Astrocyte of the spinal cord (primary cell): ENCODE measurements around the gene PCCA.

Source experiments
- DNase-seq: peaks from one replicate; pipeline ENCODE4 v3.0.0; 2011; ENCODE audit warnings: low read depth, low spot score
- H3K4me3 ChIP-seq: 2 replicates; pipeline ENCODE4 v1.5.1; 2011; ENCODE audit warnings: low read depth, mild to moderate bottlenecking, low read length, moderate library complexity
- in situ Hi-C: cut with HindIII; loops from 2 replicates; pipeline ENCODE4 v1.10.0; 2017; ENCODE audit warnings: low sequenced_read_pairs
- TF ChIP-seq, protein P1 (sequence below): IDR thresholded peaks from 2 replicates; pipeline ENCODE4 v1.5.1; 2012; ENCODE audit warnings: low read depth, mild to moderate bottlenecking, low read length, inconsistent platforms

Gene PCCA

DNA sequence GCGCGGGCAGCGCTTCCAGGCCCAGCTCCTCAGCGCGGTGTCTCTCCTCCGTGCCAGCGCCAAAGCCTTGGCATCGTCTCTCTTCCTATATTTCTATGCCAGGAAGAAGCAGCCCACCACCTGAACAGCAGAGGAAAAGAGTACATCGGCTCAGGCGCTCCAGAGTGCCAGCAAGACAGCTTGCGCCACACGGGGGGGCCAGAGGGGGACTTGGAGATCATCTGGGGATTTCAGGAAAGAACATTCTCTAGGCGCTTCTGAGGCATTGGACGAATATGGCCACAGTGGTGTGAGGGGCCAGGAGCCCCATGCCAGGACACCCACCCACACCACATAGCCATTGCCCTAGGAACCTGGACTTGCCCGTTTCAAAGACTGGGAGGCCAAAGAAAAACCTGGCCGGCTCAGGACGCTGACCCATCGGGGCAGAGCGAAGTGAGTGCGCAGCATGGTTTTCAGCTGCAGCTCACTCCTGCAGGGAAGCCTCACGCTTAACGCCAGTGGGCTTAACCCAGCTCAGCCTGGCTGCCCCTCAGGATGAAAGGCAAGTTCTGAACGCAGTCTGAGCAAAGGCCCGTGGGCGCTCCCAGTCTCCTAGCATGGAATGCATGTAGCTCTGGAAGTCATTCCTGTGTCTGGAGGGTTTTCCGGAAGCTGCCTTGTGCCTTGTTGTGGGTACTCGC is 437.6 kb downstream of the PCCA start:
- in situ Hi-C loops, result no loop called here
- H3K4me3 ChIP-seq, result no peak overlapping the region
- no peak for DNase-seq
- TF ChIP-seq, protein P1, sequence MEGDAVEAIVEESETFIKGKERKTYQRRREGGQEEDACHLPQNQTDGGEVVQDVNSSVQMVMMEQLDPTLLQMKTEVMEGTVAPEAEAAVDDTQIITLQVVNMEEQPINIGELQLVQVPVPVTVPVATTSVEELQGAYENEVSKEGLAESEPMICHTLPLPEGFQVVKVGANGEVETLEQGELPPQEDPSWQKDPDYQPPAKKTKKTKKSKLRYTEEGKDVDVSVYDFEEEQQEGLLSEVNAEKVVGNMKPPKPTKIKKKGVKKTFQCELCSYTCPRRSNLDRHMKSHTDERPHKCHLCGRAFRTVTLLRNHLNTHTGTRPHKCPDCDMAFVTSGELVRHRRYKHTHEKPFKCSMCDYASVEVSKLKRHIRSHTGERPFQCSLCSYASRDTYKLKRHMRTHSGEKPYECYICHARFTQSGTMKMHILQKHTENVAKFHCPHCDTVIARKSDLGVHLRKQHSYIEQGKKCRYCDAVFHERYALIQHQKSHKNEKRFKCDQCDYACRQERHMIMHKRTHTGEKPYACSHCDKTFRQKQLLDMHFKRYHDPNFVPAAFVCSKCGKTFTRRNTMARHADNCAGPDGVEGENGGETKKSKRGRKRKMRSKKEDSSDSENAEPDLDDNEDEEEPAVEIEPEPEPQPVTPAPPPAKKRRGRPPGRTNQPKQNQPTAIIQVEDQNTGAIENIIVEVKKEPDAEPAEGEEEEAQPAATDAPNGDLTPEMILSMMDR, result no peak

DNA sequence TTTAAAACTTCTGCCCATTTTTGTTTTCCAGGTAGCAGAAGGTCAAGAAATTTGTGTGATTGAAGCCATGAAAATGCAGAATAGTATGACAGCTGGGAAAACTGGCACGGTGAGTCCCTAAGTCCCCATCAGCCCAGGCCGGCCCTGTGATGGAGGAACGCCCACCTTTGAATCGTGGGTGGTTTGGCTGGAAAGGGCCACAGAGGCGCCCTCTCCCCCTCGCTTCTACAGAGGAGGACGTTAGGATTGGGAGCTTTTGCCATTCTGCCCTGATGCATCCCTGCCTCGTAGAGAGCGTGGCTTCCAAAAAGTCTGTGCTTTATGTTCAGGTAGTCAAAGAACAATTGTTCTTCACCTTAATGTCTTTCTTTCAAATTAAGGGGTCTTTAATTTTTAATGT is 438.8 kb downstream of the PCCA start:
- in situ Hi-C loops, result no loop called here
- TF ChIP-seq, protein P1, result no peak
- no peak overlapping the region for H3K4me3 ChIP-seq
- DNase-seq, result no peak

DNA sequence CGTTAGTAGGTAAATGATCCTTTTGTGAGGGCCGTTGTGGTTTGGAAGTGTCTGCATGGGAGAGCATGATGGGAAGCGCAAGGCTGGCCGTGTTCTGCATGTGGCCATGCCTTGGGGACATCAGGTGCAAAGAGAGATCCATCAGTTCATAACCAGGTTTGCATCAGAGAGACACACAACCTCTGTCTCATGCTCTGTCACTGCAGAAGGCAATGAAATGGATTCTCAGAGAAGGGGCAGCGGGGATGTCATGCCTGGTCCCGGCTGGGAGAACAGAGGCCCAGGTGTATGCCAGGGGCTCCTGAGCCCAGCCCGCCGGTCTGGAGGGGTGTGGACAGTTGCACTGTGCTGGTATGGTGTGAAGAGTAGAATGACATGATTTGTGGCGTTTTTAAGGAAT is 439.5 kb downstream of the PCCA start:
- in situ Hi-C loops, result no loop called here
- TF ChIP-seq, protein P1, result no peak
- no peak overlapping the region for H3K4me3 ChIP-seq
- no peak for DNase-seq

DNA sequence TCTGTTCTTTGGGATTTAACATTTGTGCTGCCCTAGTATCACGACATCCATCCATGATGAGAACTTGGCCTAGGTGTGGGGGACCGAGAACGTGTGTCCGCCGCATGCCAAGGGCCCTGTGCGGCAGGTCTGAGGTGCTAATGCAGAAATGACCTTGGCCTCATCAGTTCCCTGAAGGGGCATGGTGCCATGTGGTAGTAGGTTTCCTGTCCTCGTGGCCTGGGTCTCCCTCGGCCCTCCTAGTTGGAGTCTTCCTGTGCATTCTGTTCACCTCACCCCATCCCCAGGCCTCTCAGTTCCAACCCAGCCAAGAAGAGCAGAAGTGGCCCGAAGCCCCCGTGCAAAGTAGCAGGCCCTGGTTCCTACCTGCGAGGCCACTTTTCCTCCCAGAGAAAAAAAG is 439.9 kb downstream of the PCCA start:
- no peak for DNase-seq
- in situ Hi-C loops, result no loop called here
- H3K4me3 ChIP-seq, result no peak overlapping the region
- TF ChIP-seq, protein P1, result no peak

DNA sequence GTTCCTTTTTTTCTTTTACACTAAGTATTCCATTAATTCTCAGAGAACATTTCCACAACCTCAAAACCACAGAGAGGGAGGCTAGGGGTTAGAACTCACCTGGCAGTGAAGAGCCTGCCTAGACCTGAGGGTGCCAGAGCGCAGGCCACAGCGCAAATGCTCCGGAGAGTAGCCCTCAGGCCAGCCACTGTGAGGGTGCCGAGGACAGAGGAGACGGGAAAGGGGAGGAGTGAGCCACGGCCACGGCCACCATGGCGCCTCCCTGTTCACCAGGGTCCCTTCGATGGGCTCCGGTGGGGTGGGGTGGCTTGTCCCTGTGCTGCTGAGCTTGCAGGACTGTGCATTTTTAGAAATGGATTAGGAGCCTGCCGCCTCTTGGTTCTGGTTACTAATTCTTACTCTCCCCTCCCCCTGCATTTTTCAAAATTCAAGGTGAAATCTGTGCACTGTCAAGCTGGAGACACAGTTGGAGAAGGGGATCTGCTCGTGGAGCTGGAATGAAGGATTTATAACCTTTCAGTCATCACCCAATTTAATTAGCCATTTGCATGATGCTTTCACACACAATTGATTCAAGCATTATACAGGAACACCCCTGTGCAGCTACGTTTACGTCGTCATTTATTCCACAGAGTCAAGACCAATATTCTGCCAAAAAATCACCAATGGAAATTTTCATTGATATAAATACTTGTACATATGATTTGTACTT is 440.9 kb downstream of the PCCA start:
- no peak overlapping the region for H3K4me3 ChIP-seq
- TF ChIP-seq, protein P1, result no peak
- in situ Hi-C loops, result no loop called here
- DNase-seq, result no peak

DNA sequence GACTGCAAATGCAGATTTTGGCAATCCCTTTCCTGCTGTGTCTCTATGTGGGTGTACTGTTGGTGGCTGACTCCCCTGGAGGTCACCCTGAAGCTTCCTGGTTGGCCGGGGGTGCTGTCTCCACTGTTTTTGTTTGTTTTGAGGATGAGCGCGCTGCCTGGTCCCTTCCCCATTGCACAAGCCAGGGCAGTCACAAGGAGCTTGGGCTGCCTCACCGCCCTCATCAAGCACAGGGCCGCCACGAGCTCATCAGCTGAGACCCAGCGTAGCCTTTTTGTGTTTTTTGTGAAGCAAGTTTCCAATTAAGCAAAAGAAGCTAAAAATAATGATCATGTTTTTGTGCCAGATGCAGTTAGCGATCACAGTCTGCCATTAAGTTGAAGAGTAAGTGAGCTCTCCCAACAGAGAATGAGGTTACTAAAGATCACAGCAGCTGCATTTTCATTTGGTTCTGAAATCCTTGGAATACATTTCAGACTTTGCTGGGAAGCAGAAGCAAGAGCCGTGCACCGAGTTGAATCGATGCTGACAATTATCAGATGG is 441.8 kb downstream of the PCCA start:
- TF ChIP-seq, protein P1, result no peak
- in situ Hi-C loops, result no loop called here
- DNase-seq, result no peak
- no peak overlapping the region for H3K4me3 ChIP-seq
